ENCODE results near the gene TBKBP1.

The TBKBP1 gene

GRCh38 chr17:47720754-47721533 lies 27.0 kb downstream of the TBKBP1 start:
- H3K9me3 ChIP-seq (ENCODE audit: control insufficient read depth, insufficient read depth, low read depth, low read length), result no peaks in the 10 kb centered on the region
- TF ChIP-seq HIC1 (tag by site-specific recombination; IDR thresholded peaks at IDR 0.05), result peak; percentile 63; the same call in 1 of the 2 replicates
- no peak for TF ChIP-seq ZNF692 (tag by site-specific recombination; IDR thresholded peaks at IDR 0.05)
- TF ChIP-seq GLIS1 (tag by site-specific recombination; IDR thresholded peaks at IDR 0.05), result no peak
- TF ChIP-seq RBAK (tag by site-specific recombination; IDR thresholded peaks at IDR 0.05), result no peak
- no peak for TF ChIP-seq ZNF449 (tag by site-specific recombination; IDR thresholded peaks at IDR 0.05)
- peak; percentile 69 for TF ChIP-seq GLIS2 (tag by site-specific recombination; IDR thresholded peaks at IDR 0.05)
- peak; percentile 97 for TF ChIP-seq PRDM4 (tag by site-specific recombination; IDR thresholded peaks at IDR 0.05)
- no peak for TF ChIP-seq ZNF280D (tag by site-specific recombination; IDR thresholded peaks at IDR 0.05)
- TF ChIP-seq ZNF398 (tag by site-specific recombination; IDR thresholded peaks at IDR 0.05), result peak; percentile 55
- peak; percentile 61; the same call in 1 of the 2 replicates for TF ChIP-seq PRDM1 (tag by site-specific recombination; IDR thresholded peaks at IDR 0.05)
- no peak for TF ChIP-seq ZNF394 (tag by site-specific recombination; IDR thresholded peaks at IDR 0.05; ENCODE audit: borderline replicate concordance)
- TF ChIP-seq YY1 (tag by site-specific recombination; IDR thresholded peaks at IDR 0.05), result no peak
- no peak for TF ChIP-seq ZNF292 (tag by site-specific recombination; IDR thresholded peaks at IDR 0.05; ENCODE audit: borderline replicate concordance, low read depth)
- no peak for TF ChIP-seq MYNN (tag by site-specific recombination; IDR thresholded peaks at IDR 0.05; ENCODE audit: borderline replicate concordance)
- peak; percentile 31; the same call in 1 of the 2 replicates for TF ChIP-seq KLF1 (tag by site-specific recombination; IDR thresholded peaks at IDR 0.05)
- TF ChIP-seq ZNF132 (tag by site-specific recombination; IDR thresholded peaks at IDR 0.05; ENCODE audit: borderline replicate concordance), result no peak
- TF ChIP-seq SP2 (tag by site-specific recombination; IDR thresholded peaks at IDR 0.05), result peak; percentile 19; the same call in 1 of the 2 replicates

More at GRCh38 chr17:47720754-47721533, 27.0 kb downstream of the TBKBP1 start:
- ChIA-PET CTCF (interaction anchor here (1.7 kb wide), 1 partner anchor 12 kb away, joined by 5 read pairs; the partner anchor contains the start of gene TBX21), POLR2A (no interaction called here)
- no peak overlapping the region for H3K27ac ChIP-seq (ENCODE audit: extremely low read depth, low read depth, low read length)
- H3K4me1 ChIP-seq (ENCODE audit: control insufficient read depth, insufficient read depth, low read length), result peaks cover 2% of the 10 kb centered on the region
- no peaks in the 10 kb centered on the region for H3K36me3 ChIP-seq (ENCODE audit: control insufficient read depth in 2 of 2, insufficient read depth in 1 of 2, low read length in 2 of 2)
- no peak overlapping the region for H3K4me3 ChIP-seq (ENCODE audit: low read depth, low read length)
